AML-193 (cell line): Measurements from ENCODE around the gene FHOD3.

ENCODE experiments used
- DNase-seq, 2 experiments: peaks; one replicate each; lab custom pipeline; 2025; lab: John Stamatoyannopoulos, UW

Gene FHOD3

GRCh38 chr18:36522509-36522908, 225.0 kb downstream of the FHOD3 start:
- no peak for DNase-seq

- no peak for DNase-seq
These were observed 228.4 kb downstream of the FHOD3 start for GRCh38 chr18:36525913-36526312.

- no peak for DNase-seq
These were observed 229.1 kb downstream of the FHOD3 start for GRCh38 chr18:36526611-36527010.

GRCh38 chr18:36527051-36527450, 229.5 kb downstream of the FHOD3 start:
- DNase-seq: no peak

GRCh38 chr18:36527740-36528455, 230.4 kb downstream of the FHOD3 start:
- no peak for DNase-seq

GRCh38 chr18:36529747-36530146, 232.2 kb downstream of the FHOD3 start:
- DNase-seq: no peak

GRCh38 chr18:36530676-36531405, 233.3 kb downstream of the FHOD3 start:
- no peak for DNase-seq

GRCh38 chr18:36531636-36532035, 234.1 kb downstream of the FHOD3 start:
- no peak for DNase-seq

- no peak for DNase-seq
These were observed 234.9 kb downstream of the FHOD3 start for GRCh38 chr18:36532394-36532793.

- no peak for DNase-seq
These were observed 235.3 kb downstream of the FHOD3 start for GRCh38 chr18:36532815-36533214.

- no peak for DNase-seq
These were observed 236.1 kb downstream of the FHOD3 start for GRCh38 chr18:36533446-36534153.

GRCh38 chr18:36534154-36534688, 236.7 kb downstream of the FHOD3 start:
- DNase-seq: no peak

GRCh38 chr18:36535202-36535935, 237.9 kb downstream of the FHOD3 start:
- DNase-seq: no peak

GRCh38 chr18:36536426-36536825, 238.9 kb downstream of the FHOD3 start:
- DNase-seq: no peak

GRCh38 chr18:36537289-36537688, 239.8 kb downstream of the FHOD3 start:
- no peak for DNase-seq

- DNase-seq: no peak
These were observed 242.2 kb downstream of the FHOD3 start for GRCh38 chr18:36539674-36540231.

- no peak for DNase-seq
These were observed 245.5 kb downstream of the FHOD3 start for GRCh38 chr18:36543030-36543429.

- DNase-seq: no peak
These were observed 246.6 kb downstream of the FHOD3 start for GRCh38 chr18:36543991-36544725.

GRCh38 chr18:36545821-36546427, 248.4 kb downstream of the FHOD3 start:
- no peak for DNase-seq

- no peak for DNase-seq
These were observed 249.4 kb downstream of the FHOD3 start for GRCh38 chr18:36546876-36547275.
